GM19193 (cell line): ENCODE data around the gene XKR7.

ENCODE experiments used
- POLR2A ChIP-seq: IDR thresholded peaks from 4 replicates; pipeline ENCODE4 v1.6.1; 2011; ENCODE audit not compliant: insufficient read depth, insufficient read length; ENCODE audit errors: extremely low read depth

Gene XKR7

GRCh38 chr20:31987744-31988143, 19.8 kb downstream of the XKR7 start:
- no peak for TF ChIP-seq POLR2A

GRCh38 chr20:31988430-31989015, 20.6 kb downstream of the XKR7 start:
- no peak for TF ChIP-seq POLR2A

GRCh38 chr20:31989030-31989645, 21.2 kb downstream of the XKR7 start:
- TF ChIP-seq POLR2A: no peak

GRCh38 chr20:31990641-31991338, 22.8 kb downstream of the XKR7 start:
- no peak for TF ChIP-seq POLR2A

- TF ChIP-seq POLR2A: no peak
Observed at GRCh38 chr20:31991339-31991705, 23.4 kb downstream of the XKR7 start.

GRCh38 chr20:31992086-31992485, 24.1 kb downstream of the XKR7 start:
- TF ChIP-seq POLR2A: no peak

GRCh38 chr20:31996996-31997395, 29.0 kb downstream of the XKR7 start:
- TF ChIP-seq POLR2A: no peak

- no peak for TF ChIP-seq POLR2A
Observed at GRCh38 chr20:31998246-31998645, 30.3 kb downstream of the XKR7 start.

- TF ChIP-seq POLR2A: no peak
Observed at GRCh38 chr20:32003325-32003724, 35.4 kb downstream of the XKR7 start.

- no peak for TF ChIP-seq POLR2A
Observed at GRCh38 chr20:32004963-32005362, 37.0 kb downstream of the XKR7 start.

GRCh38 chr20:32006053-32006452, 38.1 kb downstream of the XKR7 start:
- TF ChIP-seq POLR2A: no peak

GRCh38 chr20:32006841-32007786, 39.2 kb downstream of the XKR7 start:
- no peak for TF ChIP-seq POLR2A

- no peak for TF ChIP-seq POLR2A
Observed at GRCh38 chr20:32007787-32008616, 40.1 kb downstream of the XKR7 start.

GRCh38 chr20:32009564-32009963, 41.6 kb downstream of the XKR7 start:
- no peak for TF ChIP-seq POLR2A
